Activated CD4-positive, alpha-beta T cell treated with anti-CD3 and anti-CD28 coated beads, Interleukin-2, amount 50 U/mL, for 24 hours (primary cell): Measurements from ENCODE around the gene MTMR3.
A peak's percentile ranks its signal among the peaks of the same experiment; 100 is the strongest.

Source experiments
- DNase-seq, 2 donors: peaks; one replicate each; pipeline ENCODE4 v3.0.0-alpha.2; 2020; ENCODE audit warnings: low read depth in 1 of 2, low spot score in 1 of 2

Gene MTMR3

DNA sequence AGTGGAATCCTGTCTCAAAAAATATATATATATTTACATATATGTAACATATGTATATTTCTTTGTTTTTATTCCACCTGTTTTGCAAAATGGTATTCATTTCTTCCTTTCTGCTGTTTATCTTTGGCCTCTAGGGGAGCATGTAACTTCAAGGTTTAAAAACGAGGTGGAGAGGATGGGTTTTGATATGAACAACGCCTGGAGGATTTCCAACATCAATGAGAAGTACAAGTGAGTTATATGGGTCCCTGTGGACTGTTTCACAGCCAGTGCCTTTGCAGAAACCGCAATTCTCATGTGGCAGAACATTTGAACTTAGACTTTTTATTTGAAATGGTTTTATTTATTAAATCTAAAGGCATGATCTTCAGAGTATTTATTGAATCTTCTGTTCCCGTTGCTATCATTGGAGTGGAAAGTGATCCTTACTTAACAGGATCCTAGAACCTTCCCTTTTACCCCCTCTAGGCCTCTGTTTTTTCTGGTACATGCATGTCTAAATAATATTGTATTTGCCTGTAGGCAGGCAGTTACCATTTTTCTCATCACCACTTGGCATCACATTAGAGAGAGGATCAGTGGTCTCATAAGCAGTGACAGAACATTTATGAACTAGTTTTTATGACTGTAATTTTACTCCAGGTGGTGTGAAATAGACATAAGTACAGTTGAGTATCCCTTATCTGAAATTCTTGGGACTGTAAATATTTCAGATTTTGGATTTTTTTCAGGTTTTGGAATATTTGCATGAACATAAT lies 115.8 kb downstream of the MTMR3 start:
- DNase-seq = no peak

DNA sequence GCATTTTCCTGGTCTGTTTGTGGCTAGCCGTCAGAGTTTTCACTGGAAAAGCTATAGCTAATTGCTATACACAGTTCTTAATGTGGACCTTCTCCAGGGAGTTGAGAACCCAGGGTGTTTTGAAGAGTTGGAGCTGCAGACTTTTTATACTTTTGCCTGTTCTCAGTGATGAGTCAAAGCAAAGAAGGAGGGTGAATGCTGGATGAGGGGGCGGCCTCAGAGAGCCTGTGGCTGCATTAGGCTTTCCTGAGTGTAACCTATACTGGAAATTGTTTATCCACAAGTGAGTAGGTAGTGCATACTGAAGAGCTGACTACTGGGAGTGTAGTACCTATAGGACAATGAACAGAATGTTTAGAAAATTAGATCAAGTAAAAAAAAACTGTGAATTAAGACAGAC lies 117.6 kb downstream of the MTMR3 start:
- DNase-seq = peak in 1 of 2 donors; percentile 10

DNA sequence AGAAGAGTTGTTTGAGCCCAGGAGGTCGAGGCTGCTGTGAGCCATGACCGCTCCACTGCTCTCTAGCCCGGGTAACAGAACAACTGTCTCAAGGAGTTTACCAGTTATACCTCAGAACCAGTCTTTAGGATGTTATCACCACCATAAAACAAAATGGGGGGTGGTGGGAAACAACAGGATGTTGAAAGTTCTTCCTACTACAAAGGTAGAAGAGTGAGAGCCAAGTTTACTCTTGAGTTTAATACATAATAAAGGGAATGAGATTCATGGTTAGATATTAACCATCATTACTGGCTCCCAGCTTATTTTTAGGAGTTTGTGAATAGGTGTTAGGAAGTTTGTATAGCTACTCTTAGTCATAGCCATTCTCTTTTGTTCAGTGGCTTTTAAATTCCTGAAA lies 118.5 kb downstream of the MTMR3 start:
- no peak for DNase-seq

DNA sequence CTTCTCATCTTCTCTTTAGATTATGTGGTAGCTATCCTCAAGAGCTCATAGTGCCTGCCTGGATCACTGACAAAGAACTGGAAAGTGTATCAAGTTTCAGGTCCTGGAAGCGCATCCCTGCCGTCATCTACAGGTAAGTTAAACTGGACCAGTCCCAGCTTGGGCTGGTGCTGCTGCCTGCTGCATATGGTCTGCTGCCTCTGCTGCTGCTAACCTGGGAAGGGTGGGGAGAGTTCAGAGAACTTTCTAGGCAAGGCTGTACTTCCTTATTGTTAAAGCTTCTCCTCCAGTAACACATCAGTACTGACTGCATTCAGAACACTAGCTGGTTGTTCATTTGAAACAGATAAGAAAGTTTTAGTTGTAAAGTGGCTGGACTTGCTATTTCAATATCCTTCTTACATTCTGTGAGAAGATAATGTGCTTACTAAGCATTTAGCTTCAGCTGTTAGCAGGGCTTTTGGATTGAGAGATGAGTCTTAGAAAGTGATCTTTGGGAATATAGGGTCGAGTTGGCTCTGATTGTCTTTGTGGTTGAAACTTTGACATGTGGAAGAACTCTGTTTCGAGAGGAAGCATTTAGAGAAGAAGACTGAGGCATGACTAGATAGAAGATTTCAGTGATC lies 120.0 kb downstream of the MTMR3 start:
- no peak for DNase-seq

DNA sequence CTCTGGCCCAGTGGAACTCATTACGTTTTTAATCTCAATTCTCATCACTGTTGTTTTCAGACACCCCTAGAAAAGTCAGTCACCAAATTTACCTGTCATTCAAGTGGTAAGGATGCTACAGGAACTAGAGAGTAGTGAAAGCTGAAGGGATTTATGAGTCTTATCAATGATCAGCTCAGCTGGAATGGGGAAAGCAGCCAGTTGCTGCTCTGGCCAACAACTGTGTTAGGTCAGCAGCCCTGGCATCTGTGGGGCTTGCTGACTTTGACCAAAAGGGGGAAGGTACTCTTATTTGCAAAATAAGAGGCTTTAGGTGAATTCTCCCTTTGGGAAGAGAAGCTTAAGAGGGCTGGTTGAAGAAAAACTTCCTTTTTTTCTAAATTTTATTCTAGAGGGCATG lies 121.1 kb downstream of the MTMR3 start:
- DNase-seq = no peak

DNA sequence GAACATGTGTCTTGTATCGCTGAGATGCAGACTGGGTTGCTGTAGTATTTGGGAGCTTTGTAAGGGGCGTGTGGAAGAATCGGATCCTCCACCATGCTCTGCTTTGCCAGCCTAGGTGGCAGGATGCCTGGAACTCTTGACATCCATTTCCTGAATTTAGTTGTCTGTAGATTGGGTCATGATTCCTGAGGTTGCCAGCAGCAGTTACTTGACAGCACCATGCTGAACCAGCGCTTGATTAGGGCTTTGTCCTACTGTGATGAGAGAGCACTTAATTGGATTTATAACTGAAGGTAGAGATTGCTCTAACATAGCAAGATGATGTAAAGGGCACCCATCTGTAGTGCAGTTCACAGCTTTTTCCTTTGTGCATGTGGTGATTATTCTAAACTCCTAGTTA lies 121.7 kb downstream of the MTMR3 start:
- DNase-seq = no peak

DNA sequence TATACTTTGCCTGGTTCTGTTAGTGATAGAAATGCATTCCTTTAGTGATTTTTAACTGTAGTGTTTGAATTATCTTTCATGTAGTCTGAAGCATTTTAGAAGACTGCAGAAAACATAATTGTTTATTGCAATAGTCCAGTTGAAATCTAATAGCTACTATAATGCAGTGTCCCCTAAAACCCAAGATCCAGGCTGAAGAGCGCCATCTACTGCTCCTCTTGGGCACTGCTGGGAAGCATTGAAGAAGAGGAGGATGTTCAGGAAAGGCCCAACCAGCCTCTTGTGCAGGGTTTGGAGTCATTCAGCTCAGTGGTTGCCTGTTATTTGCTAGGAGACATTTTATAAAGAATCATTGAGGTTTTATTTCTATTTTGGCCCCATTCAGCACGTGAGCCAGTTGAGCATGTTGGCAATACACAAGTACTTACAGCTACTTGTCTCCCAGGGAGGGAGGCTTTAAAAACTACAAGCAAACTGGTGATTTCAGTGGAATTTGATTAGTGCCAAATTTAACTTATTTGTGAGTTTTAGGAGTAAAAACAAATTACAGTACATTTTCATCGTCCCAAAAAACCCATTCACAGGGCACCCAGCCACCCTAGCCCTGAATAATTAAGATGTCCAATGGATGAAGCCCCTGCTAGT lies 122.4 kb downstream of the MTMR3 start:
- DNase-seq = peak; percentile 44 to 59

DNA sequence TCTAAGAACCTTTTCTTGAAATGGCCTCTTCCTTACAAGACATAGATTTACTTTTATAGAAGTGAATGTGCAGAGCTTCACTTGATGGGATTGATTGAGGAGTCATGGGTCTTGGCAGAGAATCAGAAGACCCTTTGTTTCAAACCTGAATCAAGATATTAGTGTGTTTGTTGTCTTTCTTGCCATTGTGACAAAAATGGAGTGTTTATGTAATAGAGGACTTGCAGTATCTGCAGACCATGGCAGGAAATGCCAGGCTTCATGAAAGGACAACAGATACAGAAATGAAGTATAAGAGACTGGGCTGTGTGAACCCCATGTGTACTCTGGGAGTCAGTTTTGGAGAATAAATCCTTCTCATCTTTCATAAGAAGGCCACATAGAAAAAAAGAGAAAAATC lies 124.4 kb downstream of the MTMR3 start:
- DNase-seq = no peak

DNA sequence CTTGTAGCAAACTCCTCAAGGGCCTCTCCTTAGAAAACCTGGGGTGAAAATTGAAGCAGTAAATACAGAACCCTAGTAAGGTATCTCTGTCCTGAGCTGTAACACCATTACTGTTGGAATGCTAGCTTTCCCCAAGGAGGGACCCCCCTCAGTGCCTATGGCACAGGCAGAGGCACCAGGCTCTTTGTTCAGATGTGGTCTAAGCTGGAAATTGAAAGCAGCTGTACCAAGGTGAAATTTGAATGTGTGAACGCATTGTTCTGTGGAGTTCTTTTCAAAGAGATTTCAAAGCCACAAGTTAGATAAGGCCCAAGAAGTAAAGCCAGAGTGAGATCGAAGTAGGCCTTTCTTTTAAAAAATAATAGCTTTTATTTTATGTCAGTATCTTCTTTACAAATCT lies 125.4 kb downstream of the MTMR3 start:
- DNase-seq = no peak

DNA sequence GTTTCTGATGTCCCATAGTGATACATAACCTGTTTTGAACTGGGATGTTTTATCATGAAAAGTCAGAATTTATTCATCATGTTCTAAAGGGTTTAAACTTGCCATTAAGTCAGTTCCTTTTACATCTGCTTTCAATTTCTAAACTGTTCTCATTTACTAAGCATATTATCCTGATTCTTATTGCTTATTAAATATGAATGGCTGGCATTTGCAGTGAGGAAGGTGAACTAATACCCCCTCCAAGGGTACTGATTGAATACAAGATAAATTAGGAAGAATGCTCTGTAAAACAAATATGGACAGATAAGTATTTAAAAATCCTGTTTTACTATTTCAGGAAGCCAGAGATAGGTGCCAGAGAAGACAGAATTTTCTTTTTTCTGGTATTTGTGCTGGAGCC lies 126.5 kb downstream of the MTMR3 start:
- no peak for DNase-seq

DNA sequence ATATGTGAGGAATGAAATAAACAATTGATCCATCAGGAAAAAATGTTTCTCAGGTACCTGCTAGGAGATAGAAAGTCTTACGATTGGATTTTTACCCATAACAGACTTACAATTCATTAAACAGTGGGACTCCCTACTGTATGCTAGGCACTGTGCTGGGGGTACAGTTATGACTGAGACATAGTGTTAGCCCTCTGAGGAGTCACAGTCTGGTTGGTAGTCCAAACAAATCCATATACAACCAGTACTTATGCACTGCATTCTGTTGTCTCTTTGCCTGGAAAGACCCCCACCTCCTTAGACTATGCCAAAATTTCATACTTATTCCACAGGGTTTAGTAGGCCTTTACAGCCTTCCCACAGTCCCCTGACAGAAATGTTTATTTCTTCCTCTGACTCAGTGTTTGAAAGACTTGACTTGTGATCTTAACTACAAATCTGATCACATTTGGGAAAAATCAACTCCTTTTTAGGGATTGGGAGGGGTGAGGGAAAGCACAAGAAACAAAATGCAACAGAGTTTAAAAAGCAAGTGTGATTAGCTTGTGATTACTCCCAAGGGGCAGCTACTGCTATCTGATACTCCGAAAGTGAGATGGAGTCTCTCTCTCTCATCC lies 127.9 kb downstream of the MTMR3 start:
- DNase-seq = no peak

DNA sequence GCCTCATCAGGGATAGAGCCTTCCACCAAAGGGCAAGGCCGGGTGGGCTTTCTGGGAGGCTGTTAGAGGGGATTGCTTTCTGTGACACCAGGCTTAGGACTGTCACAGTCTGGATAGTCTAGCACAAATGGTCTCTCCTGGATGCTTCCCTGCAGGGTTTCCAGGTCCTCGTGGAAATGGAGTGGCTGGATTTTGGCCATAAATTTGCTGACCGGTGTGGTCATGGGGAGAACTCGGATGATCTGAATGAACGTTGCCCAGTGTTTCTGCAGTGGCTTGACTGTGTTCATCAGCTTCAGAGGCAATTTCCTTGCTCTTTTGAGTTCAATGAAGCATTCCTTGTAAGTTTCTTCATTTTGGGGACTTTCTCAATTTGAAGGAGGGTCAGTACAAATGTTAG lies 130.2 kb downstream of the MTMR3 start:
- DNase-seq = no peak

DNA sequence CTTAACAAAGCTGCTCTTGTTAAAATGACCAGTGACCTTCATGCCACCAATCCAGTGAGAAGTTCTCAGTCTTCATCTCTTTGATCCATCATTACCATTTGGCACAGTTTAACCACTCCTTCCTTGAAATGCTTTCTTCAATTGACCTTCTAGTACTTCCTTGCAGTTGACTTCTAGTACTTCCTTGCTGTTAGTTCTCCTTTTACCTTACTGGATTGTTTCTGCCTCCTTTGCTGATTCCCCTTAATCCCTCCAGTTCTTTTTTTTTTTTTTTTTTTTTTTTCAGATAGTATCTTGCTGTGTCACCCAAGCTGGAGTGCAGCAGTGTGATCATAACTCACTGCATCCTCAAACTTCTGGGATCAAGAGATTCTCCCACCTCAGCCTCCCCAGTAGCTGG lies 131.3 kb downstream of the MTMR3 start:
- DNase-seq = no peak

DNA sequence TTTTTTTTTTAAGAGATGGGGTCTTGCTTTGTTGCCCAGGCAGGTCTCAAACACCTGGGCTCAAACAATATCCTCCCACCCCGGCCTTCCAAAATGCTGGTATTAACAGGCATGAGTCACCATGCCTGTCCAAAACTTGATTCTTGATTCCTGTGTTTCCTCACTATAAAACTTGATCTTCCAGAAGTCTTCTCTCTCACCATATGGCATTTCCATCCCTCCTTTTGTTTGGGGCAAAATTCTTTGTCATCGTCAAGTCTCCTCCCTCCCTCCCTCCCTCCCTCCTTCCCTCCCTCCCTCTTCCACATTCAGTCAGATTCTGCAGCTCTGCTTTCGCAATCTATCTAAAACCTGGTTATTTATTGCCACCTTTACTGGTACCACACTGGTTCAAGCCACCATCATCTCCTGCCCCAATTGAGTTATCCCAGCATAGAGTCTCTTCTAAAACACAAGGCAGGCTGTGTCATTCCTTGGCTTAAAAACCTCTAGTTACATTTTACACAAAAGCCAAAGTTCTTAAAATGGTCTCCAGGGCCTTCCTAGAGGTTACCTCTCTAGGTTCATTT lies 132.3 kb downstream of the MTMR3 start:
- no peak for DNase-seq

DNA sequence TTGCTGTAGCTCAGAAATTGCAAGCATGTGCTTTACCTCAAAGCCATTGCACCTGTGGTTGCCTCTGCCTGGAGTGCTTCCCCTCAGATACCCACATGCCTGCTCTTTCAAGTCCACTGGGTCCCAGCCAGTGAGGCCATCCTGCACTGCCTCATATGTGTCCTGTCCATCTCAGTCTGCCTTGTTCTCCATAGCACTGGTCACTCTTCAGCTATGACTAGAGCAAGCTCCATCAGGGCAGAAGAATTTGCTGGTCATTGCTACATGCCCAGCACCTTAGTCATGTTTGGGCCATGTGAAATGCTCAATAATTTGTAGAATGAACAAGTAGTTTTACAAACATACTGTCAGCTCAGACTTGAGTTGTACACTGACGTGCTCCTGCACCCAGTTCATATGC lies 132.9 kb downstream of the MTMR3 start:
- DNase-seq = no peak

DNA sequence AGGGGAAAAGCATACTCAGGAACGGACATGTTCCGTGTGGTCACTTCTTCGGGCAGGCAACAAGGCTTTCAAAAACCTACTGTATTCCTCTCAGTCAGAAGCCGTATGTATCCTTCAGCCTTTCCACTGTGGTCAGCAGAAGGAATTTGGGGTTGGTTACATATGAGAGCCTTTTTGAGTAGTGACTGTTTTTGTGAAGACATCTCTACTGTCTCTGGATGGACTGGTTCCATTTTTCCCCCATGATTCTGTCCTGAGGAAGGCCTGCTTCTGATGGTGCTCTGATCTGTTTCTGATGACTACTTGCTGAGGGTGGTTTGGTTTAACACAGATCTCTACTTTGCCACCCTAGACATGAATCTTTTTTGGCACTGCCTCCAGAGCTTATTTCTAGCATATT lies 133.6 kb downstream of the MTMR3 start:
- DNase-seq = no peak

DNA sequence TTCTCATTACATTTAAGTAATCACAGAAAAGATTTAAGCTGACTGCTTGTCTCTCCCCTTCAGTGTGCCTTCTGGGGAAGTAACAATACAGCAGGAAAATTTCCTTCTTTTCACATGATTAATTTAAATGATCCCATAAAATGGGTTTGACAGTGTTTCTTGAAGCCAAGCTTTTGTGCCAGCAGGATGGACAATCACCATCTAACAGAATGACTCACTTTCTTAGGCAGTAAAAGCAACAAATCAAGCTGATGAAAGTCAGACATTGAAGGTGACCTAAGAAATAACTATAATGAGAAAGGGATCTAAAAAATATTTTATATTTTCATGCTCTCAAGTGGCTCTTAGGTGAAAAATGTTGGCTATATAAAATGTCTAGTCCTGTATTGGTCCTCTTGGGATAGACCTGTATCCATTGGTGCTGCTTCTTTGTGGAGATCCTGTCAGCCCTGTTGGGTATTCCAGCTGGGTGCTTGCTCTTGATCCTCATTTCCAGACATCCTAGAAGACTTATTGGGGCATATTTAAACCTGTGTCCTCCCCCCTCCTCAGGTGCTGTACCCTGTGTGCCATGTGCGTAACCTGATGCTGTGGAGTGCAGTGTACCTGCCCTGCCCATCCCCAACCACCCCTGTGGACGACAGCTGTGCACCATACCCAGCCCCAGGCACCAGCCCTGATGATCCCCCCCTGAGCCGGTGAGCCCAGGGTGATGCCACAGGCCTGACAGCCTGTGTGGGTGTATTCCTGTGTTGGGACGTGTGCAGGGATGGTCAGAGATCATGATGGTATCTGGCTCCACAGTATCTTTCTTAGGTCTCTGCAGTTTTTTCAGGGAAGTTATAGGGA lies 134.6 kb downstream of the MTMR3 start:
- DNase-seq = no peak

DNA sequence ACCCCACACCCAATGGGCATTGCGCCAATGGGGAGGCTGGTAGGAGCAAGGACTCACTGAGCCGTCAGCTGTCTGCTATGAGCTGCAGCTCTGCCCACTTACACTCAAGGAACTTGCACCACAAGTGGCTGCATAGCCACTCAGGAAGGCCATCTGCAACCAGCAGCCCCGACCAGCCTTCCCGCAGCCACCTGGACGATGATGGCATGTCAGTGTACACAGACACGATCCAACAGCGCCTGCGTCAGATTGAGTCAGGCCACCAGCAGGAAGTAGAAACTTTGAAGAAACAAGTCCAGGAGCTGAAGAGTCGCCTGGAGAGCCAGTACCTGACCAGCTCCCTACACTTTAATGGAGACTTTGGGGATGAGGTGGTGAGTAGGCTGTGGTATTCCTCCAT lies 137.5 kb downstream of the MTMR3 start:
- DNase-seq = no peak

DNA sequence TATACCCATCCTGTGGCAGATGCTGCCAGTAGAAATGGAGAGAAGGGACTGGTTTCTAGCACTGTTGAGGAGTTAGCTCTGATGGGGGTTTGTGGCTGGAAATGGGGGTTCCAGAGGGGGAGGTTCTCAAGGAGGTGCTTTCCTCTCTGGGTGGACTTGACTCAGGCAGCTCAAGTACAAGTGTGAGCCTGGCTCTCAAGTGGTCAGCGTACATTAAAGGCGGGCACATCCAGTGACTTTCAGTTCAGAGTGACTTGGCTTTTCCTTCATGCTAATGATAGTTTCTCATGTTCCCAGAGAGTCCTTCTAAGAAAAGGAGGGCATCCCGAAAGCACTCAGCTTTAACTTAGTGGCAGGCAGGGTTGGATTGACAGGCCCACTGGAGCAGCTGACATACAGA lies 138.4 kb downstream of the MTMR3 start:
- no peak for DNase-seq

DNA sequence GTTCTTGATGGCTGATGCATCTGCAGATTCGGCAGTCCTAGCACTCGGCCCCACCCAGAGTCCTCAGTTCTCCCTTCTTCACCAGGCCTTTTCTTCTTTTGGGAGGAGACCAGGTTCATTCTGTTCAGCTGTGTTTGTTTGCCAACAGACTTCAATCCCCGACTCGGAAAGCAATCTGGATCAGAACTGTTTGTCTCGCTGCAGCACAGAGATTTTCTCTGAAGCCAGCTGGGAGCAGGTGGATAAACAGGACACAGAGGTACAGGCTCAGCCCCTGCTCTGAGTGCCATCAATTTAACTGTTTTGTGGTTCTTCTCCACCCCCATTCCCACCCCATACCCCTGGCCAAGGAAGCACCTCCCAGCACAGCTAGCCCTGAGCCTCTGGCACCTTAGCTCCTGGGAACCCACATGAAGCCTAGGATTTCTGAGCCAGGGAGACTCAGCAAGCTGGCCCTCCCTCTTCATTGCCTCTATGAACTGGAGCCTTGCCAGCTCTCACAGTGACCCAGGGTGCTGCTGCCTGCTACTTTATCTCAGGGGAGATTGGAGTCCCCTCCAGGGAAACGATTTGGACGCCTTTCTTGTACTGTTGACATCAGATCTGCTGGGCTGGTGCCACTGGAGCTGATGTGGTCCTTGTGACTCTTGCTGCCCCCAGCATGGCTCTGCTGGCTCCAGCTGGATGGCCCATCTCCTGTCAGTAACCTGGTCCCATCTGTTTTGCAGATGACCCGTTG lies 139.1 kb downstream of the MTMR3 start:
- DNase-seq = no peak
